HG03342 (cell line): ENCODE measurements around the gene CEP350.
A peak's percentile ranks its signal among the peaks of the same experiment; 100 is the strongest.
"Not testable (repeated sequence)": the region's sequence is repeated elsewhere in the genome, so short reads cannot be mapped to it uniquely, and the experiment has no call there.

Experiments
- ATAC-seq: cut with Tn5 transposase; IDR thresholded peaks from one replicate; pipeline ENCODE4 v1.9.1; 2021; ENCODE audit warnings: mild to moderate bottlenecking, moderate library complexity; ENCODE audit not compliant: unreplicated experiment

Gene CEP350

GRCh38 chr1:179938752-179939151 lies 15.9 kb upstream of the CEP350 start:
- ATAC-seq = no peak

GRCh38 chr1:179939941-179940340 lies 14.7 kb upstream of the CEP350 start:
- ATAC-seq = no peak

GRCh38 chr1:179941454-179941853 lies 13.2 kb upstream of the CEP350 start:
- ATAC-seq = no peak

- ATAC-seq = no peak
Observed at GRCh38 chr1:179950651-179951050, 4.0 kb upstream of the CEP350 start.

DNA sequence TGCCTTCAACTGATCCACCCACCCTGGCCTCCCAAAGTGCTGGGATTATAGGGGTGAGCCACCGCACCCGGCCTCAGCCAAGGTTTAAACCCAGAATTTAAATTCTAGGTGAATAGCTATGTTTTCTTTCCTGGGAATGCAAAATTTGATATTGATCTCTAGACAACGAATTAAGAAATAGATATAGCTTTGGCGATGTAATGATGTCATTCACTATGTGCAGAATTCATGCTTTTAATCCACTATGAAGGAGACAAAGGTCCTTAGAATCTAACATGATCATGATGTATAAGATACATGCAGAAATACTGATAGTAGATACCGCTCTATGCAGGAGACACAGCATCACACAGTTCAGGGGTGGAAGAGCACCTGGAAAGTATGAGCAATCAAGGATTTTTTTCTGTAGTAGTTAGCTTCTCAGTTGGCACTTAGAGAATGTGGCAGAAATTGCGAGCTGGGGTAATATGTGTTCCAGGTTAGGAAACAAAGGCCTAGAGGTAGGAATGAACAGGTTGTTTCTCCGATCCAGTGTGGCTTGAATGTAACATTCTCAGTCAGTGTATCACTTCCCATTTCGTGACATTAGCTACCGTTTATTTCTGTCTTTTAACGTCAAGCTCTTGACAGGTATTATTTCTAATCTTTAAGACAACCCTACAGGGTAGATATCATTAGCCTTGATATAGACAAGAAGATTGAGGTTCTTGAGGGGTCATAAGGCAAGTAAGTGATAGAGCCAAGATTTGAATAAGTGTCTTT lies 3.0 kb upstream of the CEP350 start:
- no peak for ATAC-seq

- ATAC-seq = no peak
Observed at GRCh38 chr1:179952186-179952585, 2.4 kb upstream of the CEP350 start.

GRCh38 chr1:179953974-179954492 lies 577 bp upstream of the CEP350 start:
- ATAC-seq = peak; percentile 16

- no peak for ATAC-seq
Observed at GRCh38 chr1:179955287-179955680, 674 bp downstream of the CEP350 start.

DNA sequence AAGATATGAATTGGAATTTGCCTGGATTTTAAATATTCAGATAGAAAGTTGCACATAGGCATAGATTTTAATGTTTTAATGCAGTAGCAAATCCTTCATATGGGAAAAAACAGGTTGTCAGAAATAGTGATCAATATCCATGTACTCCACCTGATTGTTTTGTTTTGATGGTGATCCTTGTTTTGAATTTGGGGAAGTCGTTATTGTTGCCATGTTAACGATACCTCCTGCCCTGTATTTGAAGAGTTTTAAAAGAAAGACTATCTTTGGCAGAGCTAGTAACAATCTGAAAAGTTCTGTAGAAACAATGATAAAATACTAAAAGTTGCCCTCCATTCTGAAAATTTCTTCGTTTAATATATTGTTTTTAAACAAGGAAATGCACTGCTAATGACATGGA lies 1.1 kb downstream of the CEP350 start:
- ATAC-seq = no peak

DNA sequence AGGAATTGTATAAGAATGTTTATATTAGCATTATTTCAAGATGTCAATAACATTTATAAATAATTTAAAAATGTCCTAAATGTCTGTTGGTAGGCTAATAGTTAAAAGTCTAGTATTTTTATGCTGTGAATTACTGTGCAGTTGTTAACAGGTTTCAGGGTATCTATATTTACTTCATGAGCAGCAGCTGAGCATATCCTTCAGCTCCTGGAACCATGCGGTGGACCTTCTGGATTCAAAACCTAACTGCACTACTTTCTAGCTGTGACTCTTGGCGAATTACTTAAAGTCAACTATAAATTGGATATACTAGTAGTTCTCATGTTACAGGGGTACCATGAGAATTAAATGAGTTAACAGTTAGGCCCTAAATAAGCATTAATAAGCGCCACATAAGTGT lies 3.7 kb downstream of the CEP350 start:
- no peak for ATAC-seq

DNA sequence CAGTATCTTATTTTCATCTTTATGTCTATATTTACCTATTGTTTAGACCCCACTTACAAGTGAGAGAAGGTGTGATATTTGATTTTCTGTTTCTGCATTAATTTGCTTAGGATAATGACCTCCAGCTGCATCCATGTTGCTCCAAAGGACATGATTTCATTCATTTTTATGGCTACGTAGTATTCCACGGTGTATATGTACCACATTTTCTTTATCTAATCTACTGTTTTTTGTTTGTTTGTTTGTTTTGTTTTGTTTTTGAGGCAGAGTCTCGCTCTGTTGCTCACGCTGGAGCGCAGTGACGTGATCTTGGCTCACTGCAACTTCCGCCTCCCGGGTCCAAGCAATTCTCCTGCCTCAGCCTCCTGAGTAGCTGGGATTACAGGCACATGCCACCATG lies 7.6 kb downstream of the CEP350 start:
- not testable (repeated sequence) for ATAC-seq

GRCh38 chr1:179966551-179966950 lies 11.9 kb downstream of the CEP350 start:
- no peak for ATAC-seq

GRCh38 chr1:179968284-179968993 lies 13.8 kb downstream of the CEP350 start:
- no peak for ATAC-seq

GRCh38 chr1:179968994-179969919 lies 14.6 kb downstream of the CEP350 start:
- no peak for ATAC-seq

GRCh38 chr1:179969962-179970361 lies 15.4 kb downstream of the CEP350 start:
- no peak for ATAC-seq

- ATAC-seq = no peak
Observed at GRCh38 chr1:179971563-179972496, 17.2 kb downstream of the CEP350 start.

DNA sequence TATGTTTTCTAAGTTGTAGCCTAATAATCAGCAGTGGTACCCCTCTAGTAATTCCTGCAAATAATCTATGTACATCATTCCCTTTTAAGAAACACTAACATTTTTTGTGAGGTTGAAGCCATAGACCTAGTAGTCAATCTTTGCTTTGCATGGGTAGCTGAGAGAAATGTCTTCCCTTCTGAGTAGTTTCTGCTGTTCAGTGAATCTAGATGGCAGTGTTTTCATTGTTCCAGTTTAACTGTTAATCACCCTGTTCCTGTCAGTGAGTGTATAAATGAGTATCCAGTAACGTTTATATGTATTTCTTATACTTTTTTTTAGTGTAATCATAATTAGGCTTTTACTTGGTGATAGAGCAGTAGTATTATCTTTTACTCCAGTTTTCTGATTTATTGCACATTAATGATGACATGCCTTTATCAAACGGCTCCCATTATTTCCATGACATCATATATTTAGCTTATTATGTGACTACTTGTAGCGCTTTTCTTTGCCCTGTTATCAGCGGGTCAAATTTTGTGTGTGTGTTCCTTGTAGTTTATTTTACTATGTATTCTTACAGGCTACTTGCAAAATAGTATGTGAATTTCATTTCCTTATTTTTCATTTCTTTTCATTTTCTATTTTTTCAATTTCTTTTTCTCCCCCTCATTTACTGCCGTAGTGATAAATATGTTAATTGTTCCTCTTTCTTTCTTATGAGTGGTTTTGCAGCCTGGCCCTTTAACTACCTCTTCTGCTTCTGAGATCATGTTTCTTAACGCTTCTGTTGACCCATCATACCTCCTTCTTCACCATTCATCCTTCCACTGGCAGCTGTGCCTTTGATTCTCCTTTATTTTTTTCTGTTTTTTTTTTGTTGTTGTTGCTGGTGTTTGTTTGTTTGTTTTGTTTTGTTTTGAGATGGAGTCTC lies 18.8 kb downstream of the CEP350 start:
- ATAC-seq = no peak

DNA sequence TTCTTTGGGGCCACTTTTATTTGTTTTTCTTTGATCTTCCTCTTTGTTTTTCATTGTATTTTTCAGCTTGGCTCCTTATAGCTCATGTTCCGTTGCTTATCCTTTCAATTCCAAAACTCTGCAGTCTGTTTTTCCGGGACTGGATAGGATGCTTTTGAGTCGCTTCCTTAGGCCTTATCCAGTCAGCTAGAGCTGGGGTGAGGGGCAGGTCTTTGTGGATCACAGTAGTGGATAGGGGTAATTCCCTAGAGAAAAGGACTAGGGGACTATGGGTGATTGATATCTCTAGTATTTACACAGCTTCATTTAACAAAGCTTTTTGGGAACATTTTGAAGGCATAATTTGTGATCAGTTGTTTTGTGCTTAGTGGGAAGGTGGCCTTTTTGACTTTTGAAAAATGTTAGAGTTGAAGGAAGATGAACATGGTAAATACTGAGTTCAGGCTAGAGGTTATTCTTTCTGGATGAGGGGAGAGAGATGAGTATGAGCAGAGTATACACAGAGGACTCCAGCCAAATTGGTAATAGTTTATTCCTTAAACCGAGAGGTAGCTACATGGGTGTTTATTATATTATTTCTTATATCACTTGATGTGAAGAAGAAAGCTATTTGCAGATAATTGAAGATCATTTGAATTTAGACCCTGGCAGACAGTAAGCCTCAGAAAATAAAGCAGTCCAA lies 22.5 kb downstream of the CEP350 start:
- ATAC-seq = no peak
